Activated T-cell treated with anti-CD3 and anti-CD28 coated beads, Interleukin-2, amount 50 U/mL, for 1 hour (primary cell): Measurements from ENCODE around the gene GALNT5.

Experiments
- DNase-seq: peaks from one replicate; pipeline ENCODE4 v3.0.0-alpha.2; 2020

The GALNT5 gene

DNA sequence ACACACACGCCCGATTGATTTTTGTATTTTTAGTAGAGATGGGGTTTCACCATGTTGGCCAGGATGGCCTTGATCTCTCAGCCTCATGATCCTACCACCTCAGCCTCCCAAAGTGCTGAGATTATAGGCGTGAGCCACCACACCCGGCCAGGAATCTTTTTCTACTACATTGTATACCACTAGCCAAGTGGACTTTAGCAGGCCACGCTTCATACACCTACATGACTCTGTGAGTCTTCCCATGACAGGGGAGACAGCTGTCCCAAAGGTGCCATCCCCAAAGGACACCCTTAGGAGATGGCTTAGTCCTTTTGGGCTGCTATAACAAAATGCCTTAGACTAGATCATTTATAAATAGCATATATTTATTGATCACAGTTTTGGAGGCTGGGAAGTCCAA lies 35.3 kb downstream of the GALNT5 start:
- DNase-seq: no peak

DNA sequence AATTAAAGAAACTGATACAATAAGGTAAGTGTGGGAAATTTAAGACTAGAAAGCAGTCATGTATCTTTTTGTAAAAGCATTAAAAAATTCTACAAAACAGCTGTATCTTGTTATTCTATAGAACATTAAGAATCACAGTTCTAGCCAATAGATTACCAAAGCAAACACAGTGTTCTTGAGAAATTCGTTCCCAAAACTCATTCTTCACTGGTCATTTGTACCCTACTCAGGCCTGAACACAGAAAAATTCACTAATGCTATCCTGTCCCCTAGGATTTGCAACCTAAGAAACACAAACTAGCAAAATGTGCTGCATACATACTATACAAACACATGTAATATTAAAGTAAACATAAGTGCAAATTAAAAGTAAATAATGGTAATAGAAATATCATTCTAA lies 39.0 kb downstream of the GALNT5 start:
- DNase-seq: no peak

DNA sequence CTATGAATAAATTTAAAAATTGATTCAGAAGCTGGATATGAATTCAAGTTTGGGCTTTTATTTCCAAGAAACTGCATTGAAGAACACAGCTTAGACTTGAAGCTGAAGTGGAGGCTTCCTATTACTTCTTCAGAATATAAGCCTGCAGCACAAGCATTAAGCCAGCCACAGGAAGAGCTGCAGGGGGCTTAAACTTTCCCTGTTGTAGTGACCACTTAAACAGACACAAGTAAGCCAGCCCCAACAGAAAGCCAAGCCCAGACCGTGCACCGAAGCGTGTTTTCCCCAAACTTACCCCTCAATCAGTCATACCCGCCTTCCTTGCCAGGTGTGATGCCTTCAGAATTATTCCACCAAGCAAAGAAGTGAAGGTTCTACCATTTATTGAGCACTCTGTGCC lies 39.5 kb downstream of the GALNT5 start:
- no peak for DNase-seq

DNA sequence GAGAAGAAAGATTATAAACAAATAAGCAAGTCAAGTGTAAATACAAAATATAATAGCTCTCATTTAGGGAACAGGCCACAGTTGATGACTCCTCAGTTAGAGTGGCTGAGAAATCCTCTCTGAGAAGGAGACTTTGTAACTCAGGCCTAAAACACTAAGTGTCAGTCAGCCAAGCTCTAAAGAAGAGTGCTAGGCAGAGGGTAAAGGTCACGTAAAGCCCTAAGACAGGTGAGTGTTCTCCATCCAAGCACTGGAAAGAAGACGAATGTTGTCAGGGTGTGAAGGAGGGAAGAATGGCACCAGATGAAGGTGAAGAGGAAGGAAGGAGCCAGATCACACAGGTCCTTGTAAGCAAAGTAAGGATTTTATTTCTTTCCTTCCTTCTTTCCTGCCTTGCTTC lies 43.8 kb downstream of the GALNT5 start:
- no peak for DNase-seq

DNA sequence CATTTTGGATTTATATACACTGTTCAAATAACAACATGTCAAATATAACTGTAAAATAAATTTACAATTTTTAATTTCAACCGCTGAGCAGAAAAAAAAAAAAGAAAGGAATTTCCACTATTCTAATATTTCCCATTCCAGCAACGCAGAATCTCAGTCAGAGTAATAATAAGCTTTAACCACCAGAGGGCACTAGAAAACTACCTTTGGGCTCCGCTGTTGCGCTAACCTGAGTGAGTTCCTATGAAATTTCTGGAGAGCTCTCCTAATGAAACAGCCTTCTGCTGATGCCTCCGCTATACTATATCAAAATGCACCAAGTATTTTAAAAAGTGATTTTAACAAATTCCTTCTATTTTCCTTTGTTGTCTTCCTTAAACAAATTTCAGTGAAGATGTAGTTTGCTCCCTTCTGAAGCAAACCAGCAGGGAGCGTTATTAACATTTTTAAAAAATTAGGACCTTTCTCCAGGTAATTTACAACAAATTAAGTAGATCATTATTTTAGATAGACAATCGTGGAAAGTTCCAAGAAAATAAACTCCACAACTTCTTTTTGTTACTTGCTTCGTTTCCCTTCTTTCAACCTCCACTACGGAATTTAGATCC lies 45.1 kb downstream of the GALNT5 start:
- peak; percentile 20 for DNase-seq

DNA sequence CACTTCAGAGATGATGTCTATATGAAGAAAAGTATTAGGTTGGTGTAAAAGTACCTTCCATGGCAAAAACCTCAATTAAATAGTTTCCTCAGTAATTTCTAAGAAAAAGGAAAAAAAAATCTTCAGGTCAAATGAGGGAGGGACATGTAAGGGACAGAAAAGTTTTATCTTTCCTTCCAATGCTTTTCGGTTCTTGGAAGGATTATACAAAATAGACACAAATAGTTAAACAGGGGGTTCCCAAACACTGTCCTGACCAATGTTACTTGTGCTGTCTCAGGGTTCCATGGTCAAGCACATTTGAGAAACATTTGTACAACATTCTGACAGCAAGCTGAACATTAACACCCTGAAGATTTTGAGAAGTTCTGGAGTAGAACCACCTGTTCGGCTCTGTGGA lies 46.1 kb downstream of the GALNT5 start:
- DNase-seq: no peak

DNA sequence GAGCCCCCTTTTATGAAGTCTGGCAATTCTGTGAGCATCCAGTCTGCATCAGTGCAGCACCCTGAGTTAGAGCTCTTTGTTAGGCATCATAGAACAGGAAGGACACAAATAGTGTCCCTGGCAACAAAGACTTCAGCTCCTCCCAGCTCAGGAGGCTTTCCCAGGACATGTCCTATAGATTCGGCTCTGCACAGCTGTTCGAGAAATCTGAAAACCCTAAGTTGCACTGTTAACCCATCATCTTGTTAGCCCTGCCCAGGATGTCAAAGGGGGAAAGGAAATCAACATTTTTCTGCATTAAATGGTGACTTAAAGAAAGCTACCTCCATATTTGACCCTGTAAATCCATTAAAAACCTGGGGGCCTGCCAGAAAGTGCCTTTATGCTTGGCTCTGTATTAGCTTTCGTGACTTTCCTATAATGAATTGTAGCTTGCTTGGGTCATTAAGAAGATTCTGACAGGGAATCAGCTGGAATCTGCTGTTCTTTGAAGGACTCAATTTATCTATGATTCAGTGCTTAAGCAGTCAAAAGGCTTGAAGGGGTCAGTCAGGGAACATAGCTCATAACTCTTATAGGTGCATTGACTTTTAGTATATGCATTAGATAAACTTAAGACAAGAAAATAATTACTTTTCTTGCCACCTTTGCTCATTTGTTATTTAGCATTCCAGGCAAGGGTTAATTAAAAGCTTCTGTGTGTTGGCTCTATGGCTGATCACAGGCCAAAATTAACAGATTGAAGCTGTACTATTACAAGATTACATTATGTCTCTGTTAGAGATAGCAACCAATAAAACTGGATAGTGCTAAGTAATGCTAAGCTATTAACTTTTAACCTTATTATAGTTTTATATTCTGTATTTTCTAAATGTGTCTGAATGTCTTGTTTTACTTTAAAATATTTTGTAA lies 47.6 kb downstream of the GALNT5 start:
- no peak for DNase-seq

DNA sequence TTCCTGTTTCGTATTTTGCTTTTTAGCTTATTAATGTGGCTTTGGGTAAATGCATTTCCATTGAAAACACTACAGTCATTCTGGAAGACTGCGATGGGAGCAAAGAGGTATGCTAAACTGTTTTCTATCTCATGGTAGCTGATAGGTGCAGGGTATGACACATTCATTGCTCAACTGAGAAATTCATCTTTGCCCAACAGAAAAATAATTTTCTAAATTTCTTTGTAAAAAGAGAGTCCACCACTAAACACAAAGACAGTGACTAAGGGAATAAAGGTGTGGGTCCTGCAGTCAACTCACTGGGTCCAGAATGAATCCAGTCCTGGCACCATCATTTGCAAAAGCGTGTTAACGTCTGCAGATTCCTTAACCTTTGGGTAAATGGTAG lies 48.2 kb downstream of the GALNT5 start:
- DNase-seq: no peak

DNA sequence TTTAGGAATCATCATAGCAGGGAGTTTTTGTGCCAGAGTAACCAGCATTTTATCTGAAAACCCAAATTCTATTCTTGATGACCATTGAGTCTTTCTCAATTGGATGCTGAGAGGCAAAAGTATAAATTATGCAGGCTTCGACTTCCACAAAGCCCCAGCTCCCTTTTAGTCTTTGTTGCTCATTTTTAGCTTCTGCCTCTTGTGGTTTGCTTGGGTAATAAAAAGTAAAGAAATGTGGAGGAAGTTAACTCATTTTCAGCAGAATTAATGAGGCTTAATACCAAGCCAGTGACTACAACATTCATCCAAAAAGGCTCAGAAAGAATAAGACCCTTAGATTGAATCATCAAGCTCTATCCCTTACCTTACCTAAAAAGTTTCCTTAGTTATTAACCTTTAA lies 49.5 kb downstream of the GALNT5 start:
- no peak for DNase-seq

DNA sequence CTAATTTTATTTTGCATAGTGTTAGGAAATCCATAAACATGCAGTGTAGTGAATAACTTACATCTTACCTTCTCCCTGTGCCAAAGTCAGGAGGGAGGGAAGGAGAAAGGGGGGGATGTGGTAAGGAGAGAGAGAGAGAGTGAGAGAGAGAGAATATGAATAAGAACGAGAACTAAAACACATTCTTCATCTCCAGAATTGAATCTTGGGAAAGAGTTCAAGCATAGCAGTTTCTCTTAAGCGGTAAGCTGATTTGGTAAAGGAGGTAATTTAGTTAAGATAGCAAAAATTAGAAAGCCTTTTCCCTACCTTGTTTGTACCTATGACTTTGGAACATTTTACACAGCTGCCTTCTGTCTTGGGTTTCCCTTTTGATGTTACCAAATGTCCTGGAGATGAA lies 52.4 kb downstream of the GALNT5 start:
- no peak for DNase-seq

DNA sequence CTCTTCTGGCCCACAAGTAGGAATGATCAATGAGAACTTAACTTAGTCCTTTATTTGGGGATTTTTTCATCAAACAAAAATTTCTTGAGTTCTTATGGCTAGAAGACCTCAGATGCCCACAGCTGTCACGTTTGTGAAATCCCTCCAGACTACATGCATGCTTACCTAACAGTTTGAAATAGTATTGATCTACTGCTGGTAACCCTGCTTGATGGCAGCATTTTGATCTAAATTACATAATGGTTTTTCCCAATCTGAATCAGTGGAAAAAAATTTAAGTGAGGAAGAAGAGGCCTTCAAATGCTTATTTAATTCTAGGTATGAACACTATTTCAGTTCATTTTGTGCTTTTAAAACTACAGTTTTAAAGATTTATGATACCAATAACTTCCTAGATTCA lies 54.2 kb downstream of the GALNT5 start:
- DNase-seq: no peak

DNA sequence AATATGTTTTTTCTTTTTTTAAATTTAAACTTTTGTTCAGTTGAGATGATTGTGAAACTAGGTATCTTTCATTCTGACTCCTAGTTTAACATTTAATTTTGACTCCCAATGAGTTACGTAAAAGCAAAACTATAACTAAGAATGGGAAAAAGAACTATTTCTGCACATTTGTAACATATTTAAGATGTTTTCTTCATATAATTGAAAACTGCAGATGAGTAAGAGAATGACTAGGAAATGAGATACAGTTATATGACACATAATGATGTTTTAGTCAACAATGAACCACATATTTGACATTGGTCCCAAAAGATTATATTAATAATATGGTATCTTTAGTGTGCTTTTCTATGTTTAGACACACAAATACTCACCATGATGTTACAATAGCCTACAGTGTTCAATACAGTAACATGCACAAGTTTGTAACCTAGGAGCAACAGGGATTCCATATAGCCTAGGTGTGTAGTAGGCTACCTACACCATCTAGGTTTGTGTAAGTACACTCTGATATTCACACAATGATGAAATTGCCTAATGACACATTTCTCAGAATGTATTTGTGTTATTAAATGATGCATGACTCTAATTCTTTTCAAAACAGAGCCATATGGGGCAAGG lies 55.5 kb downstream of the GALNT5 start:
- no peak for DNase-seq

DNA sequence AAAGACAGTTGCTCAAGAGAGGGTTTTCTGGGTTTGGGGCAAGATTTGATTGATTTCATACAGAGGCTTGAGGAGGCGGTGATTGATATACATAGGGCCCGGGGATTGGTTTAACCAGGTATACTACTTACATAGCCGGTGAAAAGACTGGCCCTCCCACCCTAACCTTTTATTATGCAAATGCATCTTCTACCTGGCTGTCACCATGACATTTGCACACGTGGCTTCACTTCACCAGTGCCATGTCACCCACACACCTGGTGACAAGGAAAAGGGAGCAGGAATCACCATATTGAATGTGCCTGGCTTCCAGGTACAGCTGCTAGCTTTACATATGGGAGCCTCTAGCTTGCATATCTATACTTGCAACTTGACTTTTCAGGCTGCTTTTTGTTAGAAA lies 58.4 kb downstream of the GALNT5 start:
- DNase-seq: no peak

DNA sequence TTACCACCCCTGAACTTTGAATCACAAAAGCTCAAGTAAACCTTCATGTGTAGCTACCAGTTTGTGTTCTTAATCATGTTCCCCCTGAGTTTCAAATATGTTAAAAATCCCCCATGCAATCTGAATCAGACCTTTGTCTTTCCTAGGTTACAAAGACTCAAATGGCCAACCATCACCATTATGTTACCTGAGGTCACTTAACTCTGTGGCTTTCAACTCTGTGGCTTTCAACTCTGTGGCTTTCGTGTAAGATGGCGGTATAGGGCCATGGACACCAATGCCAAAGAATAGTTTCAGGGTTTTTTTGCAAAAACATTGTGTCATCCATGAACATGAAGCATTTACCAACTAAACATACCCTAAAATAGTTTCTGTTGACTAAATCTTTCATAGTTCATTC lies 61.4 kb downstream of the GALNT5 start:
- no peak for DNase-seq

DNA sequence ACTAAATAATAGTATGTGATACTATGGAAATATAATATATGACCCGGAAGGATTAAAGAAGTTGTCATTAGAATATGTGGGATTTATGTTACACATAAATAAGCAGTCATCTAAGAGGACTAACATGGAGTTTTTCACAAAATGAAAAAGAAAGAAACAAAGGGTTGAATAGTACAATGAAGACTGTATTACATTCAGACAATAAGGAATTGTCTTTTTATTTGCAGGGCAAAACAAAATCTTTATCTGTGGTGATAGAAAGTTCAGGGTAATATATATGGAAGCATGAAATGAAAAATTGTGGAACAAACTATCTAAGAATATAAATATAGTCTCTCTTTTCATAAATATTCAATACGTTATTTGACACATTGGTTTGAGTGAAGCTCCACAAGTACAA lies 62.3 kb downstream of the GALNT5 start:
- DNase-seq: no peak

DNA sequence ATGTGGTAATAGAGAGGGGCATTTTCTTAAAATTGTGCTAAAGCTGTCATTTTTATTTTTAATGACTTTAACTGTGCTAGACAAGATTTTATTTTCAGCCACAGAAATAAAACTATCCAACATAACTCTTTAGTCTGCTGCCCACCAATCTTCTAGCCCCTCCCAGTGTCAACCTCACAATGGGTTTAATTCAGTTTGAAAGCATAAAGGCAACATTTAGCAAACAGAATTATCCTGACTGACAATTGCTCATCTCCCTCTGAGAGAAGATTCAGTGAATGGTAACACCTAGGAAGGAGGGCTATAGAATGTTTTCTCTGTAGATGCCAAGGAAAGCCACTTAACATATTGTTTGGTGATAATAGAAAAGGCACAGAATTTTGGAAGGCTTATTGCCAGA lies 62.9 kb downstream of the GALNT5 start:
- no peak for DNase-seq

DNA sequence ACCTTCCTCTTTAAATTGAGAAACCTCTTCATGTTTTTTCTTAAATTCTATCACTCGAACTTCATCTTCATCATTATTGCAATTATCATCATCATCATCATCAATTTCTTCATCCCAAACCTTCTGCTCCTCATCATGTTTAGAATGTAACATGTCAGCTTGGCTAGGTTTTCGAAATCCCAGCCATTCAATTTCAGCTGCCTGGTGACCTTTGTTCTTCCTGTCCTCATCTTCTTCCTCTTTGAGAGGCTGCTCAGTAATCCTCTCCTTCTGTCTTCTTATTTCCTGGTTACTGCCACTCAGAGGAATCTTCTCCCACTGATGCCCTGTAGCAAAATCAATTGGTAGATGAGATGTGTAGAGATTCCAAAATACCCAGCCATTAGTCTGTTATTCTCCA lies 64.0 kb downstream of the GALNT5 start:
- DNase-seq: no peak

DNA sequence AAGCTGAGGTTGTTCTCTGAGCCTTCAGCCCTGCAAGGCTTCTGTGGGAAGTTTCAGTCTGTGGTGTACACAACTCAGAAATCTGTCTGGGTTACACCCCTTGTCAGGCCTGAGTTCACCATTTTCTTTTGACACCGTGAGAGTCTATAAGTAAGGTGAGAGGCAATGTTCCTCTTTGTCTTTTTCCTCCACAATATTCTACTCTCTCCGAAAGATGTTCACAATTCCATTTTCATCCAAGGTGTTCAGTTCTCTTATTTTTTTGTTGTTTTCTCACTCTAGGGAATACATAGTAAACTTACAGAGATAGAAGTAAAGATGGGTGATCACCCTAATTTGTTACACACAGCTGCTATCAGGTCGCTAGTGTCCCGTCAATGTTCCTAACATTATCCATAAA lies 64.9 kb downstream of the GALNT5 start:
- DNase-seq: no peak

DNA sequence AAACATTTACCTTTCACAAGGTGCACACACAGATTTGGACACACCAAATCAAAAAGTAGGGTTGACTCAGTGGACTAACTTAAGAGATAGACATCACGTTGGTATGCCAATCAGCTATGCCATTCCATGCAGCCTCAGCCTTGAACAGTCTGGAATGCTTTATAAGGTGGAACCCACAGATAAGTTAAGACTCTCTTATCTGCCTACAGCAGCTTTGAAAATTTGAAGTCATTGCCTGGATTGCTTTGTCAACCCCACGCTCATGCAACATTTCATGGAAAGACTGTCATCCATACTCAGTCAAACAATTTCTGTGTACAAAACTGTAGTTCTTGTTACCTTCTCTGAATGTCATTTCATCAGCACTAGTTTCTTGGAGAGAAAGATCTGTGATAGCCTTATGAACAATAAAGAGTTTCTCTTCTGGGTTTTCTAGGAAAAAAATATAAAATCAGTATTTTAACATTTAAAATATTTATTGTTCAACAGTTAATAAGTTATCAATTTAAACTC lies 66.9 kb downstream of the GALNT5 start:
- no peak for DNase-seq

DNA sequence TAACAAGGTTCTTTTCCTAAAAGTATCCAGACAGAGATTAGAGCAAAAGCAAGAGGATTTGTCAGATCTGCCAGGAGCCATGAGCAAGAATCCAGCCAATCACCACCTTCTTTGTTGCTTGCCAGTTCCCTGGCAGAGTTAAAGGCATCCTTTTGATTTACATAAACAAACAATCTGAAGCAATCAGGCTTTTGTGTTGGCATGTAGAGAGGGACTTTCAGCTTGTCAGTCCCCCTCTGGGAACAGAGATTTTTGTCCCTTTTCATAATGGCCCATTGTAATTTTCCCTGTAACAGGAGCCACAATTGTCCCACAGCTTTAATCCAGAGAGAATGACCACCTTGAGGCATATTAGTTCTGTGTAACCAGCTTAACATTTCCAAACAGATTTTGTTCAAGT lies 68.3 kb downstream of the GALNT5 start, which contains the start of gene ERMN:
TSS of gene ERMN (minus strand) at position 39 of the 400 bp plus-strand sequence. CDS start 182 bp downstream, outside the sequence.
- no peak for DNase-seq

DNA sequence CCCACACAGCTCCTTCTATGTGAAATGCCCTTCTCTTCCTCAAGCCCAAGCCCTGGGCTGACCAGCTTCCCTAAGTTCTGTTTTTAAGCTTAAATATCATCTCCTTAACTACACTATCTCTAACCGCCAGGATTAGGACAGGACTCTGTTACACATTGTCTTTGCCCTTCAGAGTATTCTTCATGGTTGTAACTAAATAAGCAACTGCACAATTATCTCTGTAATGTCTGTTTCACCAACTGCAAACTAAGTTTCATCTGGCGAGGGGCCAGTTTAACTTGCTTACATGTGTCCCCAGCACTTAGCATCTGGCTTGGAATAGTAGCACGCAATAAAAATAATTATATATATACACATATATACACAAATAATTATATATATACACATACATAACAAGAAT lies 69.2 kb downstream of the GALNT5 start:
- no peak for DNase-seq

DNA sequence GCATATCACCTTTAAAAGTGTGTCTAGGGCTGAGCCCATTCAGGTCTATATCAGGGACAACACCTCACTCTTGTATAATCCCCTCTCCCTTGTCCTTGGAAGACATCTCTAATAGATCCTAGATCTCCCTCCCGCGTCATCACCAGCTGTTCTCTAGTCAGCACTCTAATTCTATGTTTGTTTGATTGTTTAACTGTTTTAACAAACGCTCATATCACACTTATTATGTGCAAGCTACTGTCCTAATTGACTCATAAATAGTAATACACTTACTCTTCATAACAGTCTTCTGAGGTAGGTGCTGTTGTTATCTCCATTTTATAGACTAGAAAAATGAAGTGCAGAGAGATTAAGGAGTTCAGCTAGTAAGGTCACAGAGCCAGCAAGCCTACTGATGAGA lies 69.7 kb downstream of the GALNT5 start:
- no peak for DNase-seq

DNA sequence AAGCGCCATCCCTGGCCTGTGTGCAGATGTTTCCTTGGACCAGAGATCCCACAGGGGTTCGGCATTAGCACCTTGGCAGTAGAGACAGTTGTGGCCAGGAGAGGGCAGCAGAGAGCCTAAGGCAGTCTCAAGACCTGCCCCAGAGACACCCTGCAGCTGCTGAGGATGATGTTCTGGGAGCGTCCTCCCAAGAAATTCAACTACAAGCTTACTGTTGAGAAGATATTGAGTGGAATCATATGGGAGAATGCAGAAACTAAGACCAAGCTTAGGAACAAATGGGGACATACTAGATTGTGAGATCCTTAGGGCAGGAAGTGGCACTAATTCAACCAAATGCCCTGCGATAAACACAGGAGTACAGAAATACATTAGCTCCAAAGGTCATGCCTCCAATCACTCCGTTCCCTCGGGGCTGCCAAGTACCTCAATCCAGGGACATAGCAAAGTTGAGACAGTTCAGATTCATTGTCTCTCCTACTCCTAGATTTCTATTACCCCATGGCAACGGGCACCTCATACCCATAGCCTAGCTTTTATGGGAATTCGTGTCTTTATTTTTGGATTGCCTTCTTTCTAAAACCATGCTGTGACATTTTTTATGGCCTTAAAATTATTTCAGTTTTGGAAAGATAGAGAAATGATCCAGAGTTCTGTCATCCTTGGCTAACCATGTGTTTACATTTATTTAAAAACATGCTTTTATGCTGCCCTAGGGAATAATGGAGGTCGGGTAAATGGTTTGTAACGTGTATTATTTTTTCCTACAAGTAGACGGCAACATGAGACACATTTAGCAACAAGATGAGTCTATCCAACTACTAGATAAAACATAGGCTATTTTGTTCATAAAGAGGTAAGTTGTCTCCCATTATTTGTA lies 70.4 kb downstream of the GALNT5 start:
- peak; percentile 89 for DNase-seq
